Fibroblast of skin of abdomen (primary cell): ENCODE measurements around the gene VMP1.
"Not testable (repeated sequence)": the region's sequence is repeated elsewhere in the genome, so short reads cannot be mapped to it uniquely, and the experiment has no call there.

Source experiments
- DNase-seq: peaks from one replicate; pipeline ENCODE4 v3.0.0-alpha.2; 2013

Gene VMP1

GRCh38 chr17:59755069-59755468 is 47.6 kb downstream of the VMP1 start:
- DNase-seq, result not testable (repeated sequence)

DNA sequence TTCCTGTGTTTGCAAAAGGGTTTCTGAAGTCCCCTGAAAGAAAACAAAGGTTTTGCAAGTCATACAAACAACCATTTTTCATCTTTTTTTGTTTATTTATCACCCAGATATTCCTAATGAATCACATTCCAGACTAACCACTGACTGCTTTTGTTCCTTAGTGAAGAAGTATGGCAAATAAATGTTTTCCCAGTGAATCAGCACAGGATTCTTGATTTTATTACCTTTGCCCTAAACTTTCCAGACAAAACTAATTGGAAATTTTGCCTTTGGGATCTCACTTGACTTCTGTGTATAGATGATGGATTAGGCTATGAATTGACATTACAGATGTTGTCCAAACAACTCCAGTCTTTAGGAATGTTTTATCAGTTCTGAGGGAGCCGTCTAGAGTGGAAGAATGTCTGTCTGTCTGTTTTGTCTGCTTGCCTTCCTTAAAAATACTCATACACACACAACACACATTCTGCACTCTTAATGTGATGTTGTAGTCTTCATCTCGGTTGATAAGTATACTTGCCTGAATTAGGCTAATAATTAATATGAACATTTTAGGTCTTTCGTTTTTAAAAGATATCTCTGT is 48.9 kb downstream of the VMP1 start:
- DNase-seq, result peak; percentile 97

- no peak for DNase-seq
Measured at GRCh38 chr17:59757043-59757442, 49.6 kb downstream of the VMP1 start.

- DNase-seq, result peak; percentile 55
Measured at GRCh38 chr17:59757470-59757869, 50.0 kb downstream of the VMP1 start.

GRCh38 chr17:59757881-59758385 is 50.5 kb downstream of the VMP1 start:
- DNase-seq, result no peak

DNA sequence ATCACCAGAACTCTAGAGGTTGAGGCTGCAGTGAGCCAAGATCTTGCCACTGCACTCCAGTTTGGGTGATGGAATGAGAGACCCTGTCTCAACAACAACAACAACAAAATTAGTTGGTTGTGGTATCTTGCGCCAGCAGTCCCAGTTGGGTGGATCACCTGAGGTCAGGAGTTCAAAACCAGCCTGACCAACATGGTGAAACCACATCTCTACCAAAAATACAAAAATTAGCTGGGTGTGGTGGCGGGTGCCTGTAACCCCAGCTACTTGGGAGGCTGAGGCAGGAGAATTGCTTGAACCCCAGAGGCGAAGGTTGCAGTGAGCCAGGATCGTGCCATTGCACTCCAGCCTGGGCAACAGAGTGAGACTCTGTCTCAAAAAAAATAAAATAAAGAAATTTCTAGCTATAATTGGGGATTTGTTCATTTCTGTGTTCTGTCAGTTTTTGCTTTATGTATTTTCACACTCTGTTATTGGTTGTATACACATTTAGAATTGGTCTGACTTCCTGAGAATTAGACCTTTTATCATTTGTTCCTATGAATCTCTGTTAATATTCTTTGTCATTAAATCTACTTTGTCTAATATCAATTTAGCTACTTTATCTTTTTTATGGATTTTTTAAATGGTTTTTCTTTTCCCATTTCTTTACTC is 51.7 kb downstream of the VMP1 start:
- DNase-seq, result not testable (repeated sequence)

DNA sequence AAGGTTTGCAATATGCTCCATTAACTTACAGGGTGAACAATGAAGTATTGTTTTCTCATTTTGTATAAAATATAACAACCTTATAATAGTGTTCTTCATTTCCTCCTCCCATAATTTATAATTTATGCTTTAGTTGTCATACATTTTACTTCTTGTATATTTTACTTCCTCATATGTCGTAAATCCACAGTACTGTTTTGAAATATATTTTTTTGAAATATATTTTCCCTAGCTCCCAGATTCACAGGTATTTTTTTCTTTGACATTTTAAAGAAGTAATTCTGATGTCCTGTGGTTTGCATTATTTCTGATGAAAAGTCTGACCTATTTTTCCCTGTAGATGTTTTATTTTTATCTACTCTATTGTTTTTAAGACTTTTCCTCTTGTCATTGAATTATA is 52.7 kb downstream of the VMP1 start:
- DNase-seq, result no peak

GRCh38 chr17:59761385-59762048 is 54.1 kb downstream of the VMP1 start:
- peak; percentile 99 for DNase-seq

- peak; percentile 87 for DNase-seq
Measured at GRCh38 chr17:59762049-59762823, 54.8 kb downstream of the VMP1 start.

DNA sequence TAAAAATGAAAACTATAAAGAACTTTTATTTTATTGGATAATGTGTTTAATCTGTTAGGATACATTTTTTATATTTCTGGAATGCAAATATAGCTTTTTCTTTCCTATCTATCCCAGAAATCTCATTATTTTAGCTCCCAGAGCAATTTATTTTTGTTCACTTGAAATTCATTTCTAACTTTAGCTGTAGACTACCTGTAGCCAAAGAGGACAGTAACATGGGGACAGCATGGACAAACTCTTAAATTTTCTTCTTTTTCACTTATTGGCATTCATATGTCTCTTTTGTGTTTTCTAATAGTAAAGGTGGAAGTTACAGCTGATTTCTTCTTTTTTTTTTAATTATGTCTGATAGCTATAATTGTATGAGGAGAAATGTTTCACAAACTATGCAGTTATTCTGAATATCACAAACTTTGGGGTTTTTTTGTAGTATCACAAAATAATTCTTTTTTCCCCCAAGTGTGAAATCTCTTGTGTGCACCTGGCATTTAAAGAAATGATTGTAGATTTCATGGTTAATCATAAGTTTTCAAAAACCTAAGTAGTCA is 55.4 kb downstream of the VMP1 start:
- DNase-seq, result no peak

GRCh38 chr17:59763861-59764260 is 56.4 kb downstream of the VMP1 start:
- peak; percentile 92 for DNase-seq

DNA sequence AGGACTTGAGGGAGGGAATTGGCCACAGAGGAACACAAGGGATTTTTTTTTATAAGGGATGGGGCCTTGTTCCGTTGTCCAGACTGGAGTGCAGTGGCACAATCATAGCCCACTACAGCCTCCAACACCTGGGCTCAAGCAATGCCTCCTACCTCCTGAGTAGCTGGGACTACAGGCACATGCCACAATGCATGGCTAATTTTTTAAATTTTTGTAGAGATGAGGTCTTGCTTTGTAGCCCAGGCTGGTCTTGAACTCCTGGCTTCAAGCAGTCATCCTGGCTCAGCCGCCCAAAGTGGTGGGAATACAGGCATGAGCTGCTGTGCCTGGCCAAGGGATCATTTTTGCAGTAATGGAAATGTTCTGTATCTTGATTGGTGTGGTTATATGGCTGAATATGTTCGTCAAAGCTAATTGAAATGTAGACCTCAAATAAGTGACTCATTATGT is 56.9 kb downstream of the VMP1 start:
- peak; percentile 91 for DNase-seq

- no peak for DNase-seq
Measured at GRCh38 chr17:59765038-59765437, 57.6 kb downstream of the VMP1 start.

DNA sequence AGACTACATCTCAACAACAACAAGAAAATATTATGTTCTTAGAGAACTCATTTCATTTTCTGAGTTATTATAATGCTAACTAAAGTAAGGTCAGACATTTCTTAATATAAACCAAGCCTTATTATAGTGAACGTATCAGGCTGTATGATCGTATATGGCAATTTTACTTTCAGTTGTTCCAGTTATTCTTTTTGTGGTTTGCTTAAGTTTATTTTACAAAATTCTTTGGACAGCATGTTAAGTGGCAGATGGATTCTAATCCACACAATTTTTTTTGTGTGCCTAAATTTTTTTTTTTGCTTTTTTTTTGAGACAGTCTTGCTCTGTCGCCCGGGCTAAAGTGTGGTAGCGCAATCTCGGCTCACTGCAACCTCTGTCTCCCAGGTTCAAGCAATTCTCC is 59.0 kb downstream of the VMP1 start:
- no peak for DNase-seq

DNA sequence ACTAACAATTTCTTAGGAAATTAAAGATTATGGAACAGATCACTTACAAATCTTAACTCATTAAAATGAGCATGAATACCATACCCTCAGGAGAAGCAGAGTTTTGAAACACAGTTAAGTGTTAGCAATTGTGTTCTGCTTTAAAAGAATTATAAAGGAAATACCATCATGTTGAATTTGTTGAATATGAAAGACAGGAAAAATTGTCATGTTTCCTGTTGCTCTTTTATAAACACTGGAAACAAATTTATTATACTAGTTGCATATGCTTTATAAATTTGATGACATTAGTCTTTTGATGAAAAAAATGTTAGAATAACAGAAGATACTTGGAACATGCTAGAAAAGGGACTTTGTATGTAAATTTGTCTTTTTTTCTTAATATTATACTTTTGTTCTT is 59.7 kb downstream of the VMP1 start:
- no peak for DNase-seq

DNA sequence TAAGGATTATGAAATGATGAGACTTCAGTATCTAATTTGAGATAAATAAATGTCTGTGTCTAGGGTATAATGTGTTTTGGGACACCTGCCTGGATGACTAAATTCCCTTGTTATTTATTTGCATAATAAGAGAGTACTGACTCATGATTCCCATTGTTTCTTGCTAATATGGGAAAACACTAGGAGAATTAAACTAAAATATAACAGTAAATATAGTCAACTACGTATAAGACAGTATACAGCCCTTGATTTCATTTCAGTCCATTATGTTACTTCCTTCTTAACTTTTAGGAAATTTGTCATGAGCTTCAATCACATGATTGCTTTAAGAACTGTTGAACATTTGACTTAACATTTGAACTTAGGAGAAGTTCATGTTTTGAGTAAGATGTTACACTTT is 62.4 kb downstream of the VMP1 start:
- no peak for DNase-seq

DNA sequence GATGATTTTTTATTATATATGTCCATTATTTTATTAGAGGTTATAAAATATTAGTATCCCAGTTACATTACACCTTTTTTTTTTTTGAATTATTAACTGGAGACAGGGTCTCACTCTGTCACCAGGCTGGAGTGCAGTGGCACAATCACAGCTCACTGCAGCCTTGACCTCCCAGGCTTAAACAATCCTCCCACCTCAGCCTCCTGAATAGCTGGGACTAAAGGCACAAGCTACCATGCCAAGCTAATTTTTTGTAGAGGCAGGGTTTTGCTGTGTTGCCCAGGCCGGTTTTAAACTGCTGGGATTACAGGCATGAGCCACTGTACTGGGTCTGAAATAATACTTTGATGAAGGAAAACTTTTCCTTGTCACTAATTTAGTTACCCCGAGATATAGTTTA is 63.6 kb downstream of the VMP1 start:
- DNase-seq, result no peak

DNA sequence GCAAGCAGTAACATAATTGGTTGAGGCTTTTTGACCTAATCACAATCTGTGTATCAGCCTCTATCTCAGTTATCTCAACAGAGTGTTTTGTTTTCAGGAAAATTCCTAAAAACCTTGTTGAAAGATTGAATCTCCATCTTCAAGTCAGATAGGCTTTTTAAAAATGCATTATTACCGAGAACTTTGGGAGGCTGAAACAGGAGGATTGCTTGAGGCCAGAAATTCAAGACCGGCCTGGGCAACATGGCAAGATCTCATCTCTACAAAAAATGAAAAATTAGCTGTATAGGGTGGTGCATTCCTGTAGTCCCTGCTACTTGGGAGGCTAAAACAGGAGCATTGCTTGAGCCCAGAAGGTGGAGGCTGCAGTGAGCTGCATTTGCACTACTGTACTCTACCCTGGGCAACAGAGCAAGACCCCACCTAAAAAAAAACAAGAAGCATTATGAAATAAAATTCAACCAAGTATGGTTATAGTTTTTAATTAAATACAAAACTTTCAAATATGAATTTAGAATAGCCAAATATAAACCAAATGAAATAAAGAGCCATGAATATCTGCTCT is 68.4 kb downstream of the VMP1 start:
- DNase-seq, result no peak

- DNase-seq, result no peak
Measured at GRCh38 chr17:59776577-59776976, 69.1 kb downstream of the VMP1 start.

DNA sequence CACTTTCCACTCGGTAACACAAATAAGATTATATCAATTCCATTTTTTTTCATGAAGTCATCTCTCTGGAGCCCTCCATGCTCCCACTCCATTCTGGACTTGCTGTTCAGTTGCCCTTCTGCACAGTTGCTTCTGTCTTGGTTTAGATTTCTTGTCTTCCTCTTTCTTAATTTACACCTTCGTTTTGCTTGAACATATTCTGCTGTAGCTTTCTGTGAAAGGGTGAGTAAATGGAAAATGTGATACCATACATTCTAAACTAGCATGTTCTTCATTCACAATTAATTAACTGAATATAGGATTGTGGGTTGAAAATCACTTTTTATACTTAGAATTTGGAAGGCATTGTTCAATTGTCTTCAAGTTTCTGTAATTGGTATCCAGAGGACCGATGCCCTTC is 69.6 kb downstream of the VMP1 start:
- no peak for DNase-seq

GRCh38 chr17:59778996-59779395 is 71.5 kb downstream of the VMP1 start:
- no peak for DNase-seq

DNA sequence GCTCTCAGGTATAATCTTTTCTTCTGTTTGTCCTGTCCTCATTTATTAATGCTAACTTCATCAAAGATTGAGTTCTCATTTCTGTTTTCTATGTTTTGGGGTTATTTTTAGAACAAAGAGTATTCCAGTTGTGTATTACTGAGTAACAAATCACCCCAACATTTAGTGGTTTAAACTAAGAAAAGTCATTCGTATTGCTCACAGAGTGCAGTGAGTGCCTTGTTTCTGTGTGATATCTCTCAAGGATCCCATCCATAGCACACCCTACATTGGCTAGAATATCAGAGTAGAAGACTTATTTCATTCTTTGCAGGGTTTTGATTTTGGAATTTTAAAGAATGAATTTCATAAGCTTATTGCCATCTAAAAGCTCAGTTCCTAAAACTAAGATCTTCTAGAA is 72.1 kb downstream of the VMP1 start:
- DNase-seq, result no peak
